H1 (cell line): Measurements from ENCODE around the gene UHMK1. TPM values are rescaled to one million over a fixed set of nuclear protein-coding genes. Genes with fewer than 3 reads are reported as not detected.

ENCODE experiments used
- CHD7 ChIP-seq: fragments of 300-600 bp; sonication (generic); IDR thresholded peaks from 2 replicates; pipeline ENCODE4 v1.7.1; 2012; ENCODE audit warnings: low read length, moderate library complexity, mild to moderate bottlenecking, inconsistent platforms; ENCODE audit not compliant: insufficient replicate concordance
- CTBP2 ChIP-seq: IDR thresholded peaks from 2 replicates; pipeline ENCODE4 v1.7.0; 2011; ENCODE audit warnings: borderline replicate concordance, mild to moderate bottlenecking, moderate library complexity, mixed read lengths, low read length; ENCODE audit not compliant: insufficient read depth, insufficient read length
- E2F6 ChIP-seq: IDR thresholded peaks from 2 replicates; pipeline ENCODE4 v1.6.1; 2012; ENCODE audit warnings: inconsistent platforms
- POU5F1 ChIP-seq: IDR thresholded peaks from 2 replicates; pipeline ENCODE4 v1.6.1; 2011; ENCODE audit warnings: low read depth, mild to moderate bottlenecking, low read length, moderate library complexity
- RBBP5 ChIP-seq: IDR thresholded peaks from 2 replicates; pipeline ENCODE4 v1.7.1; 2012; ENCODE audit warnings: low read depth, mild to moderate bottlenecking, inconsistent platforms, low read length, moderate library complexity, borderline replicate concordance
- SP2 ChIP-seq: IDR thresholded peaks from 2 replicates; pipeline ENCODE4 v1.6.1; 2012; ENCODE audit warnings: mild to moderate bottlenecking, low read length, inconsistent platforms
- TCF12 ChIP-seq: IDR thresholded peaks from 2 replicates; pipeline ENCODE4 v1.6.1; 2011; ENCODE audit warnings: low read depth, mild to moderate bottlenecking, low read length
- YY1 ChIP-seq: IDR thresholded peaks from 2 replicates; pipeline ENCODE4 v1.6.1; 2011; ENCODE audit warnings: low read depth, mild to moderate bottlenecking, low read length
- polyA plus RNA-seq, 7 experiments: library from polyadenylated mRNA; depleted of rRNA in 3 of 7; stranded (reverse) in 5 of 7; unstranded in 2 of 7; fragments of >200 nt in 5 of 7; fragments of 200-250 nt in 2 of 7; gene quantifications; 1 replicate in 5 of 7; 2 replicates in 1 of 7; 4 replicates in 1 of 7; pipeline versions ENCODE4 v1.2.1 to v1.2.3, GENCODE V29; 2011 to 2013; ENCODE audit warnings: missing spikeins in 2 of 7, mixed read lengths in 2 of 7
- total RNA-seq: library from RNA; stranded (reverse); fragmentation: NEBNext Ultra II Directional; extraction: Animal tissue kit (Norgen Biotek cat#: 25700); gene quantifications from 2 replicates; pipeline ENCODE4 v1.2.1, GENCODE V29; 2021

Gene UHMK1
- total and polyA plus RNA-seq, 2 of the 8 experiments (the other 6 are each of a cell fraction or from before 2014, with no cell fraction given), result 4.6 to 16.1 TPM

- TF ChIP-seq YY1 (no peak), CTBP2 (no peak), CHD7 (no peak), RBBP5 (no peak), E2F6 (no peak), SP2 (no peak), POU5F1 (no peak), TCF12 (no peak)
Observed at GRCh38 chr1:162550925-162551324, 53.3 kb downstream of the UHMK1 start (continued).
